DMS153 (cell line): ENCODE data around the gene TTC22.
A peak's percentile ranks its signal among the peaks of the same experiment; 100 is the strongest.

Experiments
- DNase-seq: peaks from one replicate; lab custom pipeline; 2025; lab: John Stamatoyannopoulos, UW

Gene TTC22

GRCh38 chr1:54800899-54801759 lies at the start of gene TTC22:
TTC22 (minus strand) TSS chr1:54801323; CDS start chr1:54801163, 160 bp downstream.
- peak; percentile 28 for DNase-seq

DNA sequence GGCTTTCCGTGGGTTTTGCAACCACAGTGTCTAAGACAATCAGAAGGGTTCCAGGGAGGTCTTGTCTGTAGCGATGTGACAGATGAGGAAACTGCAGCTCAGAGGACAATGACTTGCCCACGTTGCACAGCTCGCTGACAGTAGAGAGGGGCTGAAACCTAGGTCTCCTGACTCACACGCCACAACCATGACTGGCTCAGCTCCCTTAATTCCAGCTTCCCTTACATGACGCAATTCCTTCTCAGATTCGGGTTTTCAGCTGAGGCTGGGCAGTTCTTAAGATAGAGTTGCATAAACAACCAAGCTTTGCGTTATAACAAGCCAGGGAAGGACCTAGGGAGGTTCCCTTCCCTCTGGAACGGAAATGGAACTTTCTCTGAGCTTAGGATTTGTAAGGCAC lies 49.6 kb upstream of the TTC22 start:
- DNase-seq: no peak

GRCh38 chr1:54850069-54850730 lies 49.1 kb upstream of the TTC22 start:
- DNase-seq: no peak

- no peak for DNase-seq
Observed at GRCh38 chr1:54849219-54850068, 48.3 kb upstream of the TTC22 start.

DNA sequence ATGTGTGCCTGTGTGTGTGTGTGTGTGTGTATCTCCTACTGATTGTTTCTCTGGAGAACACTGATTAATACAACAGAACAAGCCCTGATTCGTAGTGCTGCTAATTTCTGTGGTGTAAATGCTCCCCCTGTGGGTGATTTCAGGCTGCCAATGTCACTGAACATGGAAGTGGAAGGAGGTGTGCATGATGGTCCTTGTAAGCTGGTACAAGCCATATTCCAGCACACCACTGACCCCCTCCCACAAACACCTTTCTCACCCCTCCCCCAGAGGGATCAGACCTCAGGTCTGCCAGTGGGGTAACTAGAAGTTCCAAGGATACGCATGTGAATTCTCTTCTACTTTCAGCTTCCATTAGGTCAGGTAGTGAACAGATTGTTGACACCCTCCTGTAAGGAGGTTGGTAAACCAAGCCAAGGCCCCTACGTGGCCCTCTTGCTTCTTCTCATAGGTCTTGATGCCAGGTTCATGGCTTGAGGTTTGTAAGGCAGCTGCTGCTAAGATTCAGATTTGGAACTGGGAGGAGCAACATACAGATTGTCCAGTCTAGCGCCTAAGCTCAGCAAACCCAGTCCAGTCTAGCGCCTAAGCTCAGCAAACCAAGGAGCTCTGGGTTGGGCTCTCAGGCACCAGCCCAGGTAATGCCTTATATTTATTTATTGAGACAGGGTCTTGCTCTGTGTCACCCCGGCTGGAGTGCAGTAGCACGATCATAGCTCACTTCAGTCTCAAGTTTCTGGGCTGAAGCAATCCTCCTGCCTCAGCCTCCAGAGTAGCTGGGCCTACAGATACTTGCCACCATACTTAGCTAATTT lies 47.2 kb upstream of the TTC22 start:
- DNase-seq: no peak

GRCh38 chr1:54846716-54847284 lies 45.7 kb upstream of the TTC22 start:
- no peak for DNase-seq

- no peak for DNase-seq
Observed at GRCh38 chr1:54846301-54846700, 45.2 kb upstream of the TTC22 start.

DNA sequence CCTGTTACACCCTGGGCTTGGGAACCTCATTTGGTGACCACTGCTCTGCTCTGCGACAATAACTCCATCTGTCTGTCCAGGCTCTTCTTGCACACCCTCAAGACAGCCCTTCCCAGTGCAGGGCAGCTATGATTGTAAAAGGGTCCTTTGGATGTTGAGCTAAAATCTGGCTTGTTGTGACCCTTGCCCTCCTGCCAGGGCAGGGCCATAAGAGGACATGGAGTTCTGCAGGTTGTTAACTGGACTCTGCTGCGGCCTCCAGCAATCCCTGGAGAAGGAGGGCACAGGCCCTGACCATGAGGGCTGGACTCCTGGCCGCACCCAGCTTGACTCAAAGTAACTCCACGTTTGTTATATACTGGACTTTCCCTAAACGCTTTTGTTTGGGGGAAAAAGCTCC lies 44.6 kb upstream of the TTC22 start:
- no peak for DNase-seq

- DNase-seq: no peak
Observed at GRCh38 chr1:54844564-54844963, 43.4 kb upstream of the TTC22 start.

GRCh38 chr1:54843449-54843848 lies 42.3 kb upstream of the TTC22 start:
- no peak for DNase-seq

DNA sequence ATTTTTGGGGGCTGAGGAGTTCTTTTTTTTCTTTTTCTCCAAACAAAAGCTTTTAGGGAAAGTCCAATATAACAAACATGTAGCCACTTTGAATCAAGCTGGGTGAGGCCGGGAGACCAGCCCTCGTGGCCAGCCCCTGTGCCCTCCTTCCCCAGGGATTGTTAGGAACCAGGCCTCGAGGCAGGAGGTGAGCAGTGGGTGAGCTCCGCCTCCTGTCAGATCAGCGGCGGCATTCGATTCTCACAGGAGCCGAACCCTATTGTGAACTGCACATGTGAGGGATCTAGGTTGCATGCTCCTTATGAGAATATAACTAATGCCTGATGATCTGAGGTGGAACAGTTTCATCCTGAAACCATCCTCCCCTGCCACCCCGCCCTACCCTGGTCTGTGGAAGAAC lies 41.8 kb upstream of the TTC22 start:
- DNase-seq: no peak

- no peak for DNase-seq
Observed at GRCh38 chr1:54842206-54842915, 41.2 kb upstream of the TTC22 start.

GRCh38 chr1:54839824-54840223 lies 38.7 kb upstream of the TTC22 start:
- no peak for DNase-seq

GRCh38 chr1:54838565-54839180 lies 37.5 kb upstream of the TTC22 start:
- no peak for DNase-seq

DNA sequence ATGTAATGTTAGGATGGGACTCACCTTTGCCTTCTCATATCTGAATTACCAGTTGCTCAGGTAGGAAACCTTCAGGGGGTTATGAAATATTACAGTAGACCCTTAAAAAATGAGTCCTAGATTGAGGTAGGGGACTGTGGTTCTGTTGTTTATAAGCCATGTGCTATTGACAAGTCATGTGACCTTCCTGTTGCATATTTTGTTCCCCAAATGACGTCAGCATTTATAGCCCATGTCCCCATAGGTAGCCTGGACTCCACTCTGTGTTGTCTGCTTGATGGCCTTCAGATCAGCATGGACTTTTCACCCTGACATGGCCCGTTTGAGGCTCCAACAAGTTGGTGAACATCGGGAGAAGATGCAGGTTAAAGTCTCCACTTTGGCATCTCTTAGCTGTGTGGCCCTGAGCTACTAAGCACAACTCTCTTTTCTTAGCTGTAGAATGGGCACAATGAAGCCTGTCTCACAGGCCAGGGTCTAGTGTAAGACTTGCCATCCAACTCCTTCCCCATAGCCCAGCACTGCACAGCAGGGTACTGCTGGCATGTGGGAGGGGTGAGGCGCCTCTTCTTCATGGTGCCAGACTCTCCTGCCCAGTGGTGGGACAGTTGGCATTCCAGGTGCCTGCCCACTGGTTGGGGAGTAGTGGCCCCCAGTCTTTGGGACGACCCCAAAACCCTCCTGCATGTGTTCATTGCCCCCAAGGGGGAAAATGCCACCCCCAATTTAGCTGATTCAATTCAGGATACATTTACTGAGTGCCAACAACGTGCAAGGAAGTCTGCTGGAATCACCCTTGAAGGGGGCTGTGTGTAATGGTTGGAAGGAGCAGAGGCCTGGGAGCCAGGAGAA lies 36.1 kb upstream of the TTC22 start:
- no peak for DNase-seq

GRCh38 chr1:54836594-54836993 lies 35.5 kb upstream of the TTC22 start:
- no peak for DNase-seq

DNA sequence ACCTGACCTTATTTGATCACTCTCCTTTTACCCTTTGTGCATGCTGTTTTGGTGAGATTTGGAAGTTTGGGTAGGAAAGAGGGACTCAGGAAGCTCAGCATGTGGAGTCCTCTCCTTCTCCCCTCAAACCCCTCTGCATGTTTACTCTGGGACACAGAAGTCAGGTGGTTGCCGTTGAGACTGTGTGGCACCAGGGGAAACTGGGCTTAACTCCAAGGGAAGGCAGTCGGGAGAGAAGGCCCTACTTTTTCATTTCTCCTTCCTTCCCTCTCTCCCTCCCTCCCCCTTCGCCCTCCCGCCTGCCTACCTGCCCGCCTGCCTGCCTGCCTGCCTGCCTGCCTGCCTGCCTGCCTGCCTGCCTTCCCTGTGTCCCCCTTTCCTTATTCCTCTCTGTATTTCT lies 34.8 kb upstream of the TTC22 start:
- DNase-seq: no peak

- no peak for DNase-seq
Observed at GRCh38 chr1:54835131-54835898, 34.2 kb upstream of the TTC22 start.
